Neural crest cell (in vitro differentiated cells): Measurements from ENCODE around the gene PRKG1. TPM values are rescaled to one million over a fixed set of nuclear protein-coding genes. Genes with fewer than 3 reads are reported as not detected.
"Not testable (repeated sequence)": the region's sequence is repeated elsewhere in the genome, so short reads cannot be mapped to it uniquely, and the experiment has no call there.

Experiments
- DNase-seq: peaks from one replicate; pipeline ENCODE4 v3.0.0; 2021; ENCODE audit warnings: low read depth, mixed read lengths, low spot score
- H3K27ac Mint-ChIP-seq: one replicate; pipeline ENCODE4 v1.8.0; 2021; ENCODE audit warnings: mild to moderate bottlenecking, mixed read lengths; ENCODE audit not compliant: unreplicated experiment
- H3K27me3 Mint-ChIP-seq: 2 replicates; pipeline ENCODE4 v1.8.0; 2021; ENCODE audit warnings: low read depth, mild to moderate bottlenecking, mixed read lengths
- H3K36me3 Mint-ChIP-seq: 2 replicates; pipeline ENCODE4 v1.8.0; 2021; ENCODE audit warnings: low read depth, mild to moderate bottlenecking, mixed read lengths
- H3K4me1 Mint-ChIP-seq: 2 replicates; pipeline ENCODE4 v1.8.0; 2021; ENCODE audit warnings: mixed read lengths
- H3K4me3 Mint-ChIP-seq: one replicate; pipeline ENCODE4 v1.8.0; 2021; ENCODE audit warnings: mild to moderate bottlenecking, mixed read lengths
- H3K9me3 Mint-ChIP-seq: 2 replicates; pipeline ENCODE4 v1.8.0; 2021; ENCODE audit warnings: mixed read lengths
- total RNA-seq: library from RNA; stranded (reverse); gene quantifications from 2 replicates; pipeline ENCODE4 v1.2.1, GENCODE V29; 2021
- TF ChIP-seq, protein P1 (sequence below): fragments of 200-600 bp; sonication (generic); conservative IDR thresholded peaks from 2 replicates; pipeline ENCODE4 v1.5.0; 2021; ENCODE audit warnings: antibody characterized with exemption, mild to moderate bottlenecking

The PRKG1 gene
- total RNA-seq, 1 donor from 2014 or later, result 4.4 TPM

- Mint-ChIP-seq H3K27ac (no peak overlapping the region), H3K9me3 (no peaks in the 10 kb centered on the region), H3K4me1 (peaks cover 13% of the 10 kb centered on the region), H3K4me3 (no peak overlapping the region), H3K36me3 (no peaks in the 10 kb centered on the region), H3K27me3 (no peaks in the 10 kb centered on the region)
- DNase-seq, result no peak
- TF ChIP-seq, protein P1, sequence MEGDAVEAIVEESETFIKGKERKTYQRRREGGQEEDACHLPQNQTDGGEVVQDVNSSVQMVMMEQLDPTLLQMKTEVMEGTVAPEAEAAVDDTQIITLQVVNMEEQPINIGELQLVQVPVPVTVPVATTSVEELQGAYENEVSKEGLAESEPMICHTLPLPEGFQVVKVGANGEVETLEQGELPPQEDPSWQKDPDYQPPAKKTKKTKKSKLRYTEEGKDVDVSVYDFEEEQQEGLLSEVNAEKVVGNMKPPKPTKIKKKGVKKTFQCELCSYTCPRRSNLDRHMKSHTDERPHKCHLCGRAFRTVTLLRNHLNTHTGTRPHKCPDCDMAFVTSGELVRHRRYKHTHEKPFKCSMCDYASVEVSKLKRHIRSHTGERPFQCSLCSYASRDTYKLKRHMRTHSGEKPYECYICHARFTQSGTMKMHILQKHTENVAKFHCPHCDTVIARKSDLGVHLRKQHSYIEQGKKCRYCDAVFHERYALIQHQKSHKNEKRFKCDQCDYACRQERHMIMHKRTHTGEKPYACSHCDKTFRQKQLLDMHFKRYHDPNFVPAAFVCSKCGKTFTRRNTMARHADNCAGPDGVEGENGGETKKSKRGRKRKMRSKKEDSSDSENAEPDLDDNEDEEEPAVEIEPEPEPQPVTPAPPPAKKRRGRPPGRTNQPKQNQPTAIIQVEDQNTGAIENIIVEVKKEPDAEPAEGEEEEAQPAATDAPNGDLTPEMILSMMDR, result no peak
These were observed 186.1 kb downstream of the PRKG1 start for GRCh38 chr10:51260376-51260775.

DNA sequence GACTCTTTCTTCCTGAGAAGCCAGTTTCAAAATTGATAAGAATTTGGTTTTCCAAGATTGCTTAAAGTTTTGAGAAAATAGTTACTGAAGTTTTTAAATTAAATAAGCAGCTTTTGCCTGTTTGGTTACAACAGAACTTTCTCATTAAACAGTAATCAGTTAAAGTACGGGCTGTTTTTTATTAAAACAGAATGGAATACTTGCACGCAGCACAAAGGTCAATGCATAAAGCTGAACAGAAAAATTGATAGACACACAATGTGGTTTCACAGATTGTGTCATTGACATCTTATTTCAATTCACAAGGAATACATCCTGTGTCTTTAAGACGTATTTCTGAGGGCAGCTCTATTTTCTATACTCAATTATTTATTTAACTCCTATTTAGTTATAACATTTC, 192.2 kb downstream of the PRKG1 start:
- H3K27ac Mint-ChIP-seq, result no peak overlapping the region
- TF ChIP-seq, protein P1, result no peak
- no peaks in the 10 kb centered on the region for H3K27me3 Mint-ChIP-seq
- no peak overlapping the region for H3K4me3 Mint-ChIP-seq
- H3K9me3 Mint-ChIP-seq, result no peaks in the 10 kb centered on the region
- H3K36me3 Mint-ChIP-seq, result peaks cover 2% of the 10 kb centered on the region
- peaks cover 19% of the 10 kb centered on the region for H3K4me1 Mint-ChIP-seq
- no peak for DNase-seq

GRCh38 chr10:51267980-51268570, 193.8 kb downstream of the PRKG1 start:
- H3K4me3 Mint-ChIP-seq, DNase-seq, H3K27me3 Mint-ChIP-seq, H3K27ac Mint-ChIP-seq, H3K36me3 Mint-ChIP-seq, H3K9me3 Mint-ChIP-seq: not testable (repeated sequence)
- peaks cover 19% of the 10 kb centered on the region for H3K4me1 Mint-ChIP-seq

DNA sequence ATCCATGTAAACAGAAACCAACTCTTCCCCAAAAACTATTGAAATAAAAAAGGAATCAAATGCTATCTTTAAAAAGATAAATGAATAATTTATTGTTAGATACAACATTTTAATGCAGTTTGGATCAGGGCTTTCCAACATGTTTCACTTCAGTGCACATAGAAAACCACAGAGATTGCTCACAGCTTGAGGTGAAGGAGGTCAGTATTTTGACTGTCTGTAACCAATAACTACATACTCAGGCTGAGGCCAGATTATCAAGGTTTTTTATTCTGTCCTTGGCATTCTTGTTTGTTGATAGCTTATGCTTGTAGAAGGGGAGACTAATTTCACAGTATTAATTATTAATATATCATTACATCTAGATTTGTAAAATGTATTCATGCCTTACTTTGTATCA, 195.5 kb downstream of the PRKG1 start:
- Mint-ChIP-seq H3K4me1 (peaks cover 16% of the 10 kb centered on the region), H3K36me3 (peaks cover 2% of the 10 kb centered on the region), H3K4me3 (no peak overlapping the region), H3K27ac (no peak overlapping the region), H3K27me3 (no peaks in the 10 kb centered on the region), H3K9me3 (no peaks in the 10 kb centered on the region)
- no peak for DNase-seq
- TF ChIP-seq, protein P1, result no peak

- Mint-ChIP-seq H3K9me3 (no peaks in the 10 kb centered on the region), H3K36me3 (peaks cover 2% of the 10 kb centered on the region), H3K27ac (no peak overlapping the region), H3K27me3 (no peaks in the 10 kb centered on the region), H3K4me3 (no peak overlapping the region), H3K4me1 (peaks cover 16% of the 10 kb centered on the region)
- no peak for DNase-seq
- TF ChIP-seq, protein P1, result no peak
These were observed 196.7 kb downstream of the PRKG1 start for GRCh38 chr10:51270936-51271530.

GRCh38 chr10:51272099-51272498, 197.8 kb downstream of the PRKG1 start:
- H3K4me1 Mint-ChIP-seq, result peaks cover 16% of the 10 kb centered on the region
- DNase-seq, result not testable (repeated sequence)

More at GRCh38 chr10:51272099-51272498, 197.8 kb downstream of the PRKG1 start:
- not testable (repeated sequence) for H3K4me3 Mint-ChIP-seq, H3K27ac Mint-ChIP-seq, H3K27me3 Mint-ChIP-seq, H3K36me3 Mint-ChIP-seq, H3K9me3 Mint-ChIP-seq
